ENCODE data around the gene FLNB. TPM values are rescaled to one million over a fixed set of nuclear protein-coding genes. Genes with fewer than 3 reads are reported as not detected.

The FLNB gene
- total RNA-seq, 1 donor from 2014 or later, result 72.9 TPM

- peaks cover 55% of the 10 kb centered on the region for H3K4me1 Mint-ChIP-seq (ENCODE audit: unreplicated experiment)
- DNase-seq (ENCODE audit: extremely low spot score, unreplicated experiment), result no peak
- peak overlapping the region; percentile 67 for H3K27ac Mint-ChIP-seq (ENCODE audit: unreplicated experiment)
- no peaks in the 10 kb centered on the region for H3K27me3 Mint-ChIP-seq (ENCODE audit: unreplicated experiment)
- no peaks in the 10 kb centered on the region for H3K9me3 Mint-ChIP-seq (ENCODE audit: unreplicated experiment)
- H3K4me3 Mint-ChIP-seq (ENCODE audit: unreplicated experiment), result no peak overlapping the region
- no peak for TF ChIP-seq CTCF (IDR thresholded peaks at IDR 0.05)
- H3K36me3 Mint-ChIP-seq (ENCODE audit: unreplicated experiment), result peaks cover 4% of the 10 kb centered on the region
These were observed 33.1 kb downstream of the FLNB start for GRCh38 chr3:58041182-58041825.

DNA sequence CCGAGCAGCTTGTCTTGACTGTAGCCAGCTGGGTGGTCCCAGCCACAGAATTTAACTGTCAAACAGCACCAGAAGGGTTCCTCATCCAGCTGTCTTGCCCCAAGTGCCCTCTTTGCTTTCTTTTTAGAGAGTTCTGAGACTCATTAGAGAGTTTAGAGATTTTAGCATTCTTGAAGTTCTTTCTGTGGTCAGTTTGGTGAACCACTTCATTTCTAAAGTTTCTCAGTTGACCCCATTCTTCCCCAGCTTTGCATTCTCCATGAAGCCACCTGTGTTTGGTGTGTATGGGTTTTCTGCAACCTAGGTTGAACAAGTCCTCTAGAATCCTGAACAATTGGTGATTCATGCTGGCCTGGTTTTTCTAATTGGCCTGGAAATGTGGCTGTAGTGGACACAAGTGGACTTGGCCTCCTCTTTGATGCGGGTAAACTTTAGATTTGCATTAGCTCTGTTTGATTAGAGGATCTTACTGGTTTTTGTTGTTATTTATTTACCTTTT, 33.7 kb downstream of the FLNB start:
- H3K4me1 Mint-ChIP-seq (ENCODE audit: unreplicated experiment), result peaks cover 55% of the 10 kb centered on the region
- H3K4me3 Mint-ChIP-seq (ENCODE audit: unreplicated experiment), result no peak overlapping the region
- TF ChIP-seq CTCF (IDR thresholded peaks at IDR 0.05), result no peak

DNA sequence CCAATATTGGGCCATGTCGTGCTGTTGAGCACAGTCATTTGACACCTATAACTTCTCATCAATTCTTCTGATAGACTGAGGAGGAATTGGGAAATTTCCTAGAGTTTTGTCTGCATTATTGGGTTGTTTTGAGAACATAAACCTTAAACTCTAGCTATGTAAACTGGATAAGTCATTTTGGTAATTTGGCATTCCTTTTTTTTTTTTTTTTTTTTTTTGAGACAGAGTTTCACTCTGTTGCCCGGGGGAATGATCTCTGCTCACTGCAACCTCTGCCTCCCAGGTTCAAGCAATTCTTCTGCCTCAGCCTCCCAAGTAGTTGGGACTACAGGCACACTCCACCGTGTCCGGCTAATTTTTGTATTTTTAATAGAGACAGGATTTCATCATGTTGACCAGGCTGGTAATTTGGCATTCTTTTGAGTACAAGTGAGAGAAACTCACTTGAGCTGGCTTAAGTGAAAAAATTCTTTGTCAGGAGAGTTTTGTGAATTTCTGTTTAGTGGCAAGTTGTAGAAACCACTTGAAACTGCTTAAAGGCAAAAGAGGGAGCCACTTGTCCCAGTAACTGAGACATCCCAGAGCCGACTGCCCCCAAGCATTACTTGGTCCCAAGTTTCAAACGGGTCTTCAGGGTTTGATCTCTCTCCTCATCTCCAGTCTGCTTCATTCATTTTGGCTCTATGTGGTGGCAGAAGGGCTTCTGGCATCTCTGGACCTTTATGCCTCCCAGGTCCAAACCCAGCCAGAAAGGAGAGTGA, 34.9 kb downstream of the FLNB start:
- H3K27me3 Mint-ChIP-seq (ENCODE audit: unreplicated experiment), result no peaks in the 10 kb centered on the region
- H3K4me3 Mint-ChIP-seq (ENCODE audit: unreplicated experiment), result no peak overlapping the region
- H3K4me1 Mint-ChIP-seq (ENCODE audit: unreplicated experiment), result peaks cover 60% of the 10 kb centered on the region
- no peak for TF ChIP-seq CTCF (IDR thresholded peaks at IDR 0.05)
- no peak for DNase-seq (ENCODE audit: extremely low spot score, unreplicated experiment)
- H3K27ac Mint-ChIP-seq (ENCODE audit: unreplicated experiment), result no peak overlapping the region
- H3K9me3 Mint-ChIP-seq (ENCODE audit: unreplicated experiment), result no peaks in the 10 kb centered on the region
- no peaks in the 10 kb centered on the region for H3K36me3 Mint-ChIP-seq (ENCODE audit: unreplicated experiment)

More for the DNA sequence above, 33.7 kb downstream of the FLNB start:
- Mint-ChIP-seq H3K9me3 (ENCODE audit: unreplicated experiment) (no peaks in the 10 kb centered on the region), H3K36me3 (ENCODE audit: unreplicated experiment) (peaks cover 4% of the 10 kb centered on the region), H3K27ac (ENCODE audit: unreplicated experiment) (peak overlapping the region; percentile 67), H3K27me3 (ENCODE audit: unreplicated experiment) (no peaks in the 10 kb centered on the region)
- DNase-seq (ENCODE audit: extremely low spot score, unreplicated experiment), result no peak

DNA sequence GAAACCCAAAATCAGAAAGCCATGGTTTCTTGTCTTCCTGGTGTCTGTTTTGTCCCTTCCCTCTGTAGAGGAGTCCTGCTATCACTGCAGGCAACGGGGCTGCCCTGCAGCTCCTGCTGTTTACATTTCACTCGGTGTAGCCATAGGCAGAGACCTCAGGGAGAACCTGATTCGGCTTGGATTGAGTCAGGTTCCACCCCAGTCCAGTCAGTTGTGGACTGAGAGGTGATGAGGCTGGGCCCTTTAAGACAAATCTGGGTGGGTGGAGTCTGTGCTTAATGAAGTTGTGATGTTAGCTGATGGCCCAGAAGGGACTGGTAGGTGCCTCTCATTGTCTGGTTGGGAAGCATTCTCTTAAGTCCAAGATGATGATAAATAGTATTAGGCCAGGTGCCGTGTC, 35.7 kb downstream of the FLNB start:
- Mint-ChIP-seq H3K4me1 (ENCODE audit: unreplicated experiment) (peaks cover 68% of the 10 kb centered on the region), H3K4me3 (ENCODE audit: unreplicated experiment) (no peak overlapping the region), H3K36me3 (ENCODE audit: unreplicated experiment) (no peaks in the 10 kb centered on the region), H3K27ac (ENCODE audit: unreplicated experiment) (no peak overlapping the region), H3K27me3 (ENCODE audit: unreplicated experiment) (no peaks in the 10 kb centered on the region), H3K9me3 (ENCODE audit: unreplicated experiment) (no peaks in the 10 kb centered on the region)
- no peak for DNase-seq (ENCODE audit: extremely low spot score, unreplicated experiment)
- no peak for TF ChIP-seq CTCF (IDR thresholded peaks at IDR 0.05)
